OCI-M2 (cell line): Measurements from ENCODE around the gene GFM1.
"Not testable (repeated sequence)": the region's sequence is repeated elsewhere in the genome, so short reads cannot be mapped to it uniquely, and the experiment has no call there.

Experiments used
- DNase-seq: peaks from one replicate; lab custom pipeline; 2025; ENCODE audit not compliant: unreplicated experiment; lab: John Stamatoyannopoulos, UW

GFM1 gene

DNA sequence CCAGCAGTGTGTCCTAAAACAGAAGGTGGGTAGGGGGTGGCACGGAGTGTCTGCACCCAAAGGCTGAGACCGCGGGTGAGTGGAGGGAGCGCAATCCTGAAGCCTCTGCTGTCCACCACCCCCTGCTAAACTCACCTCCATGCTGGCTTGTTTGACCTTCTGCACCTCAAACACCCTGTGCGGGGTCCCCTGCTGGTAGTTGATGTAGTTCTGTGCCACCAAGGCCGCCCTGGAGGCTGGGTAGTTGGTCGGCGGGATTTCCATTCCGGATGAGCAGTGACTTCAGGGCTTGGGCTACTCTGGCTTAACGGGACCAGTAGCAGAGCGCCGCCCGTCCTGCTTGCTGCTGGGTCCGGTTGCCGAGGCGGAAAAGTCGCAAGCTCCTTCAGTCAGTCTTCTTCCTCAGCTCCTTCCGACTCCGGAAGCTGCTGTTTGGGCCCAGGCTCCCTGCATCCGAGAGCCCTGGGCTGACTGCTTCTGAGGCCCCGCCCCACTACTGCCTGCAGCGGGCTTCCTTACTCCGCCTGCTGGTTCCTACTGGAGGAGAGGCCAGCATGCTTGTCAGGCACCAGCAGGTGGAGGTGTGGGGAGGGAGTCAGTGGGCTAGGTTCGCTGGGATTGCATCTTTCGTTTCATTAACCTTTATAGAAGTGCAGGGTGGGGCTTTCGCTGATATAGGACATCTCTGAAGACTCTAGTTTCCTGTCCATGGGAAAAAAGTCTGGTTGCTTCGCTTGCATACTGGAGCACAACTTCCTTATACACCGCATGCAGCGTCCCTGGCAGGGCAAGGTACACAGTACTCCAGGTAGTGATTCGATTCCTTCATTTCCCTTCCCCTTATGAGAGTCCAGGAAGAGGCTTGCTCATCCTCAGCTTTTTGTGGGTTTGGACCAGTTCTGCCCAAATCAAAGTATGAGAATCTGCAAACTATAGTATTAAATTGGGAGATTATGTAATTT lies 28.2 kb downstream of the GFM1 start, which contains the start of gene LXN:
LXN (minus strand) TSS at position 434 of the 962 bp plus-strand sequence; CDS start at position 264, 170 bp downstream.
- DNase-seq: no peak

DNA sequence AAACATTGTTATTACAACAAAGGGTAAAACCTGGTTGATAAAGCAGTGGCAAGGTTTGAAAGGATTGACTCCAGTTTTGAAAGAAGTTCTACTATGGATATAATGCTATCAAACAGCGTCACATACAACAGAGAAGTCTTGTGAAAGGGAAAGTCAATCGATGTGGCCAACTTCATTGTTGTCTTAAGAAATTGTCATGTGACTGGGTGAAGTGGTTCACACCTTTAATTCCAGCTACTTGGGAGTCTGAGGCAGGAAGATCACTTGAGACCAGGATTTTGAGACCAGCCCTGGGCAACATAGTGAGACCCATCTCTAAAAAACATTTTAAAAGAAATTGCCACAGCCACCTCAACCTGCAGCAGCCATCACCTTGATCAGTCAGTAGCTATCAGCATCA lies 34.4 kb downstream of the GFM1 start:
- DNase-seq: no peak

DNA sequence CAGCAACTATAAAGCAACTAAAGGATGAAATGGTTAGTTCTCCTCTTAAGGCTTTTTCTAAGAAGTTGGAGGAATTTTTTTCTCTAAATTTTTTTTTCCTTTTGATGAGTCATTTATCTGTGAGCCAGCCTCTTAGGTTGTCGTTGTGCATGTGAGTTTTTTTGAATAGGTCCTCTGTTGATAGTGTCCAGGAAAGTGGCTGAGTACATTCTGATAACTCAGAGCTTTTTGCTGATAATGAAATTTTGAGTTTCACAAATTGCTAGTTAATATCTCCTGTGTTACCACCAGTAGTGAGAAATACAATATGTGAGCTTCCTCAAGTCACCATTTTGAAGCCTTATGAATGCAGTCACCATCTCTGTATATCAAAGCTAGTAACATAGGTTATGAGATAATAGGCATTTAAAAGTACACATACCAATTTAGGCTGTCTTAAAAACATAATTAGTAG lies 35.2 kb downstream of the GFM1 start:
- peak; percentile 26 for DNase-seq

DNA sequence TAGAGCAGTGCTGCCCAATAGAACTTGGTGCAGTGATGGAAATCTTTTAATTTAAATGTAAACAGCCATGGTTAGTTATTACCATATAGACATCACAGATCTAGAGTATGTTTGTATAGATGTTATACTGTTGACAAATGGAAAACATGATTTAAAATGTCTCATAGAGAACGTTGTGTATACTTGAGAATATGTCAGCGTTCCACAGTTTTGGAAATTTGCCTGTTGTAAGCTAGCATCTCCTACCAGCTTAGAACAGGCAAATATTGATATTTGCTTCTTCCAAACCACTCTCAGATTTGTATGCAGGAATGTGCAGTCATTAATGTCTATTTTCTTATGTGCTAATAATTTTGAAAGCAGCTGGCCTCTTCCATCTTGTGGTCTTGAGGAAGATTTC lies 36.5 kb downstream of the GFM1 start:
- no peak for DNase-seq

DNA sequence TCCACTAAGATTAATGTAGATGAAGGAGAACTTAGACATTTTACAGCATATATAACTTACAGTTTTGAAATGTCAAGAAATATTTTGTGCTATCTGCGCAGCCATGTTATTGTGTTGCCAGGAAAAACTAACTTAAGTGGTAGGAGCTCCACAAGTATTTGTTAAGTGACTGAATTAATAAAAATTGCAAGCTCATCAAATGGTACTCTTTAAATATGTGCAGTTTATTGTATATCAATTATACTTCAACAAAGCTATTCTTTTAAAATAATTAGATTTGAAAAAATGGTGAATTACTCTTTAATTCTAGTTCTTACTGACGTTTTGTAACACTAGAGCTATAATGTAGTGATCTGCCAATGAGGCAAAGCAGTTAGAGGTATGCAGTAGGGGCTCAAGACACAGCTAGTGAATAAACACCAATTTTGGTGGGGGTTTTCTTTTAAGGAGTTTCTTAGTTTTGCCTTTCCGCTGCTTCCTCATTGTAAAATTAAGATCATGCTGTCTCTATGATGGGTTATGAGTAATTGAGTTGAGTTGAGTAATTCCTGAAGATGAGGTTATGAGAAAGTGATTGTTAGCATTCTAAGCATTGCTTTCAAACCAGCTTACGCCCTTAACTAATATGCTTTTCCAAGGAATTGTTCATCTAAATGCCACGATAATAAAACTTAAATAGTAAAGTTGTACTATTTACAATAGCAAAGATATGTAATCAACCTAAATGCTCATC lies 39.1 kb downstream of the GFM1 start:
- DNase-seq: no peak

DNA sequence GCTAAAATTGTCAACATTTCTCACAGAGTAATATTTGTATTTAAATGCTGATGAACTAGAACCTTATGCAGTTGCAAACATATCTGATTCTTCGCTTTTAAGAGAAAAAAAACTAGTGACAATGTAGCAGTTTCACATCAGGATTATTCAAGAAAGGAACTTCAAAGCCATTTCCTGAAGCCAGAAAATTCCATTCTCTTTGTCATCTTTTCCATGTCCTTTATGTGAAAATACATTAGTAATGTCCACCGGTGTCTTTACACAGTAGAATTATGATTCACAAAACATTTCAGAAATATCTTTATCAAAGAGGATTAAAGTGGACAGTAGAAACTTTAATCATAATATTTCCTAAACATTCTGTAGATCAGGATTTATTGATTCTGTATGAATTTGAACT lies 40.8 kb downstream of the GFM1 start:
- DNase-seq: no peak

DNA sequence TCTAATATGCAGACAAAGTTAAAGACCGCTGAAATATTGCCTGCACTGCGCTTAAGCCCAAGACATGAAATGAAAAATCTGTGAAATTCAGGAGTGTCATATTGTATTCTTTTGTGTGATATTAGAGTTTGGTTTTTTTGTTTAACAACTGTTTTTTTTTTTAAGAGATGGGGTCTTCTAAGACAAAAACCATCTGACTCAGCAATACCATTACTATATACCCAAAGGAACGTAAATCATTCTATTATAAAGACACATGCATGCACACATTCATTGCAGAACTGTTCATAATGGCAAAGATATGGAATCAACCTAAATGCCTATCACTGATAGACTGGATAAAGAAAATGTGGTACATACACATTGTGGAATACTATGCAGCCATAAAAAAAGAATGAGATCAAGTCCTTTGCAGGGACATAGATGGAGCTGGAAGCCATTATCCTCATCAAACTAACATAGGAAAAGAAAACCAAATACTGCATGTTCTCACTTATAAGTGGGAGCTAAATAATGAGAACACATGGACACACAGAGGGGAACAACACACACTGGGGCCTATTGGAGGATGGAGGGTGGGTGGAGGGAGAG lies 49.6 kb downstream of the GFM1 start:
- not testable (repeated sequence) for DNase-seq

DNA sequence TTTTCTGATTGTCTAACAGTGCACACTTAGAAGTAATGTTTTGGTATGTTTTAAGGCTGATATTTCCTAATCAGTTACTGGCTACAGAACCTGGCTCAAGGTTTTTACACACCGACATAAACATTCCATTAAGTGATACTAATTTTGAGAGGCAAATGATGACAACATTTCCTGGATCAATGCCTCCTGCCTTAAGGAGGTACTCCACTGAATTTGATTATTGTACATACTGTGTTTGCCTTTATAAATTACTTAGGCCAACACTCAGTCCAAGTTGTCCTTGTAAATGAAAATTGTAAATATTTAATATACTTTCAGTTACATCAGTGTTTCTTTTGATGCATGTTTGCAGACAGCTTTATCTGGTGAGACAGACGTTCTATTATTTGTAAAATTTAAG lies 52.3 kb downstream of the GFM1 start:
- no peak for DNase-seq

DNA sequence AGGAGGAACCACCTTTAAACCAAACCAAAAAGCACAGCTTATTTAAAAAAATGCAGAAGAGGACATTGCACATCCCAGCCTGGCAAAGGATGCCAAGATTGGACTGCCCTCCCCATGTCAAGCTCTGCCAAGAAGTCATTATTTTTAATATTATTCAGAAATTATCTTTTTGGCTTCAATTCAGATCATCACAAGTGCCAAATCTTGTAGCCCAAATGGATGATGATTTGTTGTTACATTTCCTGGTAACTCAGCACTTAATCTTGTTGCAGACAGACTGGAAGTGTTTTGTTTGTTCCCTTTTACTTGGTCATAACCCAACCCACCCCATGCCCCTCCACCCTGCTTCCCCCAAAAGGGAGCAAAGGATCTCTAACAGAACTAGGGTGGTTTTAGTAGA lies 56.2 kb downstream of the GFM1 start:
- DNase-seq: no peak

DNA sequence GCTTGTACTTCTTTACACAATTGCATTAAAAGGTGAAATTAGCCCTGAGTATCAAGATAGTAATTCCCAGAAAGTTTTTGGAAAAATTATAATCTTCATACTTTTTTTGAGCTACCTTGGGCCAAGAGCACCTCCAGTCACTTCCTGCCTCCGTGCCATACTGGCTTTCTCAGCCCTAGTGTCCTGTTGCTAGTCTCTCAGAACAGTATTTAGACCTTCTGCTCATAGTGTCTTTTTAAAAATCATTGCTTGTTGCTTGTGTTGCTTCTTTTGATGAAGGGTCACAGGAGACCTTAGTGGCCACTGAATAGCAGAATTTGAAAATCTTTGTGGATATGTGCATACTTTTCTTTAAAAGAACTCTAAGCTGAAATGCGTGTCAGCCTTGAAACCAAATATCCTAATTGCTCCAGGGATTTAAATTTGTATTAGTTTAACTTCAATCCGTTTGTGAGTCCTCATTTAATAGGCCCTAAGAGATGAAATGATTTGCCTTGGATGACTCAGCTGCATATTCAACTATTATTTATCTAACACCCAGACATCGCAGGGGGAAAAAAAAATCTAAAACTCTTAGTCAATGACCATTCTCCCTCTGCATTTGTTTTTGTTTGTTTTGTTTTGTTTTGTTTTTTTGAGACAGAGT lies 57.2 kb downstream of the GFM1 start:
- no peak for DNase-seq

DNA sequence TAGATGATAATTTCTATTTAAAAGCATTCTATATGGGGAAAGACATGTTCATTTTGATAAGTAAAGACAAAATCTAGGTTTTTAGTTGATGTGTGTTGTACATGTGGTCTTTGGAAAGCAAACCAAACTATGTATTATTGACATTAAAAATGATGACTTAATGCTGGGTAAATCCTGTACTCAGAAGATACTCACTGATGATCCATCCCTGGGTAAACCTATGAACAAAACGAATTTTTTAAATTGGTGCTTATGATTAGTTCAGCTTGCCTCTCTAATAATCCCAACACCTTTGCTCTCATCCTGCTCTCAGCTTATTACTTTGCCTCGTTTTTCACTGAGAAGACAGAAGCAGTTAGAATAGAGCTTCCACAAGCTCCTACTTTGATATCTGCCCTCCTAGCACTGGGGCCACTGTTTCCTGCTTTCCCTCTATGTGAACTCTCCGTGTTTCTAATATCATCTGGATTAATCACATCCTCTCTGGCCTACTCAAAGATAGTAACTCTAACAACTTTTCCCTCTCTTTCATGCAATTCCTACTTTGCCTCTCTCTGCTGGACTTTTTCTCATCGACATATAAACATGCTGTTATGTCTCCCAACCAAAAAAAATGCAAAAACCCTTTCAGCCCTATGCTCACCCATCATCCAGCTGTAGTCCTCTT lies 58.6 kb downstream of the GFM1 start:
- no peak for DNase-seq

DNA sequence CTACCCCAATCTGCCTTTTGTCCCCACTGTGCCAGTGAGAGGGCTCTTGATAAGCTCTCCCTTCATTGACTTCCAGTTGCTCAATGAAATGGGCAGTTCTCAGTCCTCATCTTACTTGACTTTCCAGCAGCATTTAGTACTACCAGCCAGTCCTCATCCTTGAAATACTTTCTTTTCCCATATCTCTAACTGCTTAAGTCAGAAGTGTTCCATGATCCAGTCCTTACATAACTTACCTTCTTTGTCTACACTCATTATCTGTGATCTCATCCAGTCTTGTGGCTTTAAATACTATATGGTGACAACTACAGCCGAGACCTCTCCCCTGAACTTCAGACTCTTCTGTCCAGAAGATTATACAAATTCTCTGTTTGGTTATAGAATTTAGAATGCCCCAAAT lies 59.2 kb downstream of the GFM1 start:
- DNase-seq: no peak

DNA sequence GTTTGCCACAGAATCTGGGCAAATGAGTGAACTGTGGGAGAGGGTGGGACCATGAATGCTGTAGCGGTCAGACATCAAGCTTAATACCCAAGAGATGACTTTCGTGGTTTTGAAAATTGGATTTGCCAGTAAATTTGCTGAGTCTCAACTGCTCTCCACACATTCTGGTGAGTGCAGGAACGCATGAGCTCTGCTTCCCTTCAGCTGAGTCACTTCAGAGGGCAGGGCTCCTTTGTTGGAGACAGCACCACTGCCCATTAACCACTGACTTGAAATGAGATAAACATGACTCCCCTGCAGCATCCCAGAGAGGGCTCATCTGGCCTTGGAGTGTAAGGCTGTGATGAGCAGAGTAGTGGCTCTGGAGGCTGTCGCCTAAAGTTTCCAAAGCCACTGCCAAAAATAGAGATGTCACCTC lies 65.3 kb downstream of the GFM1 start:
- DNase-seq: no peak

DNA sequence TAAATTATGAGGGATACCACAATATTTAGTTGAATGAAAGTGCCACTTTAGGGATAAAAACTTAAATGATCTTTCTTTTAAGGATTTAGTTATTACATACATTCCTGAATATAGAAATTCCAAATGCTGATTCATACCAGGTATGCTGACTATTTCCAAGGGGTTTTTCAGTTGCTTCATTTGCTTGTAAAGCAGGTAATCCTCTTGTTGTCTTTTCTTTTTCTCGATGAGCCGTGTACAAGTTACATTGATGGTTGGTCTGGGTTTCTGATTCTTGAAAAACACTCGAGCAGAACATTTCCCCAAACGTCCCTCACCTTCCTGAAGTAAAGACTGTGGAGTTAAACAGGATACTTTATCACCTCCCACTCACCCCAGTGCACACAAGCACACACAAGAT lies 66.3 kb downstream of the GFM1 start:
- DNase-seq: no peak

DNA sequence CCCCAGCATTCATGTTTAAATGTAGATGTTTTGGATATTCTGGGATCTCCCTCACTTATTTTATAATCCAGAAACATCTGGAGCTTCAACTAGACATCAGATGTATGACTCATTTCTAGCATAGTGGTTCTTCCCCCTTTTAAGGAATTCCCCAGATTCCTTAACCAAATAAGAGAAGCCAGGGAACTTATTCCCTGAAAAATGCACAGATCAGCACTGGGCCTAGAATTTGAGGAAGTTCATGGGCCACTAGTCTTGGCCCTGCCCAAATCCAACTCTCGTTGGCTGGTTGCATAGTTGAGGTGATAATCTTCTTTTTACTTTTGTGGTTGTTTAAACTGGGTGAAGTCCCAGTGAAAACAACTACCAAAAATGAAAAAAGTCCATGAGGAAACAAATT lies 67.6 kb downstream of the GFM1 start:
- DNase-seq: no peak

DNA sequence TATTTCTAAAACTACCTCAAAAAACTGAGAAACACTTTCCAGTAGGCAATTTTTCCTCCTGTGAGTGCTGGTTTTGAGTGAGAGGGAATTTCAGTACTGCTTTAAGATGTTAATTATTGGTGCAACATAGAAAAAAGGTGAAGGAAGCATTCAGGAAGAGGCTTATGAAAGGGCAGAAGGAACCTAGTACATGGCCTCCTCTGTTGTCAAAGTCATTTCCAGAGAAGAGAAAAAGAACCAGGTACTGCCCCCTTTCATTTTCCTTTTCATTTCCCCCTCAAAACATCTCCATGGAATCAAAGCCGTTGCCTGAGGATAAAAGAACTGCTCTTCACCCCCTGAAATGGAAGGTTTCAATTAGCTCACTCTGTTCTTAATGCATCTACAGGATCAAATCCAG lies 68.1 kb downstream of the GFM1 start:
- no peak for DNase-seq

DNA sequence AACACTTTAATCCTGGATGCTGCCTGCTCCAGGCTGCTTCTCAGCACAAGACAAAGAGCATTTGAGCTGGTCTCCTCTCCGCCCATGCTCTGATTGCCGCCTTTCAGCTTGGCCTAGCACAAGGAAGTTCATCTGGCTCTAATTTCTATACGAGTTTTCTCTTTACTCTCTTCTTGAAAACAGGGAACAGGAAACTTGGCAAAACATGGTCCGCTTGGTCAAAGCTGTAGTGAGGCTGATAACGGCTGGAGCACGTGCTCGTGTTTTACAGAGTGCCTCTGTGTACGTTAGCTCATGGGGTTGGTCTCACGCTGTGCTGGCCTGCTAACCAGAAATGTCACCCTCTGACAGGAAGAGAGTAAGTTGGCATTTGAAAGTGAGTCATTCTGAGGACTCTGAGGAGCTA lies 68.8 kb downstream of the GFM1 start:
- peak; percentile 52 for DNase-seq

DNA sequence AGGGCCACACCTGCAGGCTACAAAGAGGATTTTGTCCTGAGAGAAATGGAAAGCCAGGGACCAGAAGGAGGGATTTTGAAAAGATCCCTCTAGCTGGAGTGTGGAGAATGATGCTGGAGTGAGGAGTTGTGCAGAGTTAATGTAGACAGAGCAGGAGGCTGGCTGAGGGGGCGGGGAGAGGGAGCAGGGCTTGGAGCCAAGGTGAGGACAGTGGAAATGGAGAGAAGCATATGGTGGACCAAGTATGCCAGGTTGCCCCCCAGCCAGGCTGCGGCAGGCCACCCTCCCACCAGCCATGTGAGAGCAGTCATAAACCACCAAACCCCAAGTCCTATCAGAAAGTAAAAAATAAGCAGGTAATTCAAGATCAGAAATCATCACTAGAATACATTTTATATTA lies 73.2 kb downstream of the GFM1 start:
- no peak for DNase-seq

DNA sequence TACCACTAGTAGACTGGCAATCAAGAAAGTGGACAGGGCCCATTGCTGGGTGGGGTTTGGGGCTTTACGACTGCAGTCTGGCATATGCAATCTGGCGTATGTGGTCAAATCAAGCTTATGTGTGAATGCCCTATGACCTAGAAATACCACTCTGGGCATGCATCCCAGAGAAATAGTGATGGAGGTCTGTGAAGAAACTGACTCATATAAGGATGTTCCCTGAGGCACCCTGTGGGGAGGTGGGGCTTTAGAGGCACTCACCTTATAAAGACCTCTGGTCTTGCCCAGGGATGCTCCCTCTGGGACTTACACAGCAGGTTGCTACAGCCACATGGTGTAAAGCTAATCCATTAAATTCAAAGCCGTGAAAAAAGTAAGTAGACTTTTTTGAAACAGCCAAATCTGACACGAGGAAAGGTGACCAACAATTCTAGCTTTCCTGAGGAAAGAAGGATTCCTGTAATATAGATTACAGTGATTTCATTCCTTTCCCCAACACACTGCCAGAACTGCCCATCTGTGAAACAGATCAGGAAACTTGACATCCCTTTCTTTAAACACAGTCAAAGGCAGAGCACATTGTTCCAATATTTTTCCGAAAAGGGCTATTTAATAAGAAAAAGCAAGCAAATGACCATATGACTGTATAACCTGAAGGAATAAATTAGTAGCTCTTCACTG lies 74.3 kb downstream of the GFM1 start:
- no peak for DNase-seq

DNA sequence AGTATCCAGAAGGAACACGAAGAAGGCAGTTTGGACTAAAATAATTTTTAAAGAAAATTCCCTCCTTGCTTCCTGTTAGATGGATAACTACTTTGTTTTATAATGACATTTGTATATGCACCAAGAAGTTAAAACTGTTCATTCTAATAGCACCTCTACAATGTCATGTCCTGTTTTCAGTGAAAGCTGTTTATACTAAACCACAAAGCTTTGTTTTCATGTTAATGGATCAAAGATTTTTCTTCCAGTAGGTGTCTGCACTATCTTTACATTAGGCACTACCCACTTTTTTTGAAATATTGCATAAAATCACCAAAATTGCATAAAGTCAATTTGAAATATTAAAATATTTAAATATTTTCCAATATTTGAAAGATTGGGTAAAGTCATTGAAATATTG lies 77.8 kb downstream of the GFM1 start:
- no peak for DNase-seq
